ENCODE measurements around the gene EMX2. TPM values are rescaled to one million over a fixed set of nuclear protein-coding genes. Genes with fewer than 3 reads are reported as not detected.
A peak's percentile ranks its signal among the peaks of the same experiment; 100 is the strongest.
"Not testable (repeated sequence)": the region's sequence is repeated elsewhere in the genome, so short reads cannot be mapped to it uniquely, and the experiment has no call there.

The EMX2 gene
- polyA plus RNA-seq, 6 donors from 2014 or later = not detected

GRCh38 chr10:117562220-117562619 is 19.7 kb downstream of the EMX2 start:
- ATAC-seq (ENCODE audit: low read depth in 2 of 2) (no peak), DNase-seq (no peak)
- Mint-ChIP-seq H3K36me3 (no peaks in the 10 kb centered on the region), H3K4me1 (no peaks in the 10 kb centered on the region), H3K9me3 (peaks cover 0 to 4% (median 0%) of the 10 kb centered on the region in 7 donors), H3K27ac (no peak overlapping the region), H3K4me3 (no peak overlapping the region), H3K27me3 (peaks cover 8 to 26% (median 19%) of the 10 kb centered on the region in 3 donors)

GRCh38 chr10:117562896-117563737 is 20.6 kb downstream of the EMX2 start:
- peaks cover 0 to 4% (median 0%) of the 10 kb centered on the region in 7 donors for H3K9me3 Mint-ChIP-seq
- H3K27me3 Mint-ChIP-seq = peaks cover 8 to 30% (median 18%) of the 10 kb centered on the region in 3 donors
- H3K27ac Mint-ChIP-seq = no peak overlapping the region
- no peaks in the 10 kb centered on the region for H3K4me1 Mint-ChIP-seq
- DNase-seq = no peak
- H3K36me3 Mint-ChIP-seq = no peaks in the 10 kb centered on the region
- H3K4me3 Mint-ChIP-seq = peak overlapping the region in 1 of 8 donors; percentile 42
- ATAC-seq (ENCODE audit: low read depth in 2 of 2) = no peak

- Mint-ChIP-seq H3K27ac (no peak overlapping the region), H3K9me3 (peaks cover 0 to 4% (median 0%) of the 10 kb centered on the region in 7 donors), H3K27me3 (peaks cover 8 to 26% (median 13%) of the 10 kb centered on the region in 3 donors), H3K4me1 (no peaks in the 10 kb centered on the region), H3K36me3 (no peaks in the 10 kb centered on the region), H3K4me3 (peak overlapping the region in 1 of 8 donors; percentile 57)
- ATAC-seq (ENCODE audit: low read depth in 2 of 2) (no peak), DNase-seq (no peak)
Measured at GRCh38 chr10:117563780-117564179, 21.2 kb downstream of the EMX2 start.

GRCh38 chr10:117565068-117565467 is 22.5 kb downstream of the EMX2 start:
- no peaks in the 10 kb centered on the region for H3K36me3 Mint-ChIP-seq
- ATAC-seq (ENCODE audit: low read depth in 2 of 2) (no peak), DNase-seq (no peak)
- H3K9me3 Mint-ChIP-seq = peaks cover 0 to 4% (median 0%) of the 10 kb centered on the region in 7 donors
- H3K27ac Mint-ChIP-seq = no peak overlapping the region
- H3K27me3 Mint-ChIP-seq = peaks cover 8 to 22% (median 13%) of the 10 kb centered on the region in 3 donors
- no peak overlapping the region for H3K4me3 Mint-ChIP-seq
- H3K4me1 Mint-ChIP-seq = no peaks in the 10 kb centered on the region

- no peak overlapping the region for H3K4me3 Mint-ChIP-seq
- peaks cover 0 to 5% (median 3%) of the 10 kb centered on the region in 7 donors for H3K9me3 Mint-ChIP-seq
- no peak overlapping the region for H3K27ac Mint-ChIP-seq
- ATAC-seq (ENCODE audit: low read depth in 2 of 2) = no peak
- no peaks in the 10 kb centered on the region for H3K4me1 Mint-ChIP-seq
- H3K36me3 Mint-ChIP-seq = no peaks in the 10 kb centered on the region
- H3K27me3 Mint-ChIP-seq = peaks cover 17 to 24% (median 22%) of the 10 kb centered on the region in 3 donors
- DNase-seq = no peak
Measured at GRCh38 chr10:117568334-117568733, 25.8 kb downstream of the EMX2 start.

- no peak for DNase-seq
- Mint-ChIP-seq H3K4me1 (no peaks in the 10 kb centered on the region), H3K4me3 (no peak overlapping the region), H3K36me3 (no peaks in the 10 kb centered on the region), H3K9me3 (peaks cover 0 to 4% (median 0%) of the 10 kb centered on the region in 7 donors), H3K27ac (no peak overlapping the region), H3K27me3 (peaks cover 15 to 21% (median 16%) of the 10 kb centered on the region in 3 donors)
- ATAC-seq (ENCODE audit: low read depth in 2 of 2) = no peak
Measured at GRCh38 chr10:117569610-117570390, 27.3 kb downstream of the EMX2 start.

- Mint-ChIP-seq H3K9me3 (peaks cover 0 to 5% (median 0%) of the 10 kb centered on the region in 7 donors), H3K4me3 (no peak overlapping the region), H3K27ac (no peak overlapping the region), H3K27me3 (peaks cover 18 to 26% (median 21%) of the 10 kb centered on the region in 3 donors), H3K36me3 (no peaks in the 10 kb centered on the region), H3K4me1 (no peaks in the 10 kb centered on the region)
- ATAC-seq (ENCODE audit: low read depth in 2 of 2) = no peak
- no peak for DNase-seq
Measured at GRCh38 chr10:117570880-117571279, 28.3 kb downstream of the EMX2 start.

- ATAC-seq (ENCODE audit: low read depth in 2 of 2) (no peak), DNase-seq (no peak)
- Mint-ChIP-seq H3K27me3 (peaks cover 8 to 27% (median 26%) of the 10 kb centered on the region in 3 donors), H3K36me3 (no peaks in the 10 kb centered on the region), H3K4me1 (no peaks in the 10 kb centered on the region), H3K4me3 (no peak overlapping the region), H3K9me3 (peaks cover 0 to 5% (median 2%) of the 10 kb centered on the region in 7 donors), H3K27ac (peak overlapping the region in 1 of 6 donors; percentile 74)
Measured at GRCh38 chr10:117574498-117575146, 32.1 kb downstream of the EMX2 start.

- DNase-seq (no peak), ATAC-seq (ENCODE audit: low read depth in 2 of 2) (no peak)
- H3K4me3 Mint-ChIP-seq = no peak overlapping the region
- peaks cover 2 to 24% (median 11%) of the 10 kb centered on the region in 3 donors for H3K27me3 Mint-ChIP-seq
- H3K4me1 Mint-ChIP-seq = no peaks in the 10 kb centered on the region
- H3K27ac Mint-ChIP-seq = no peak overlapping the region
- no peaks in the 10 kb centered on the region for H3K36me3 Mint-ChIP-seq
- H3K9me3 Mint-ChIP-seq = peaks cover 0 to 6% (median 0%) of the 10 kb centered on the region in 7 donors
Measured at GRCh38 chr10:117578490-117578889, 35.9 kb downstream of the EMX2 start.

GRCh38 chr10:117578999-117579590 is 36.5 kb downstream of the EMX2 start:
- Mint-ChIP-seq H3K36me3 (no peaks in the 10 kb centered on the region), H3K4me1 (no peaks in the 10 kb centered on the region), H3K27ac (no peak overlapping the region), H3K4me3 (no peak overlapping the region), H3K9me3 (peaks cover 0 to 6% (median 0%) of the 10 kb centered on the region in 7 donors), H3K27me3 (peaks cover 0 to 24% (median 11%) of the 10 kb centered on the region in 3 donors)
- no peak for DNase-seq
- no peak for ATAC-seq (ENCODE audit: low read depth in 2 of 2)

GRCh38 chr10:117581961-117582360 is 39.4 kb downstream of the EMX2 start:
- Mint-ChIP-seq H3K27me3 (peaks cover 0 to 13% (median 0%) of the 10 kb centered on the region in 3 donors), H3K9me3 (peaks cover 0 to 11% (median 2%) of the 10 kb centered on the region in 7 donors), H3K27ac (no peak overlapping the region), H3K4me3 (no peak overlapping the region), H3K4me1 (no peaks in the 10 kb centered on the region), H3K36me3 (no peaks in the 10 kb centered on the region)
- ATAC-seq (ENCODE audit: low read depth in 2 of 2) (no peak), DNase-seq (no peak)

- ATAC-seq (ENCODE audit: low read depth in 2 of 2); DNase-seq; H3K27ac Mint-ChIP-seq; H3K4me1 Mint-ChIP-seq; H3K36me3 Mint-ChIP-seq; H3K4me3 Mint-ChIP-seq: not testable (repeated sequence)
- peaks cover 0 to 13% (median 3%) of the 10 kb centered on the region in 7 donors for H3K9me3 Mint-ChIP-seq
- peaks cover 0 to 13% (median 7%) of the 10 kb centered on the region in 3 donors for H3K27me3 Mint-ChIP-seq
Measured at GRCh38 chr10:117584831-117585230, 42.3 kb downstream of the EMX2 start.

GRCh38 chr10:117587036-117587435 is 44.5 kb downstream of the EMX2 start:
- ATAC-seq (ENCODE audit: low read depth in 2 of 2) (no peak), DNase-seq (no peak)
- H3K36me3 Mint-ChIP-seq = no peaks in the 10 kb centered on the region
- H3K4me1 Mint-ChIP-seq = no peaks in the 10 kb centered on the region
- peaks cover 0 to 14% (median 11%) of the 10 kb centered on the region in 3 donors for H3K27me3 Mint-ChIP-seq
- H3K4me3 Mint-ChIP-seq = no peak overlapping the region
- peaks cover 0 to 8% (median 2%) of the 10 kb centered on the region in 7 donors for H3K9me3 Mint-ChIP-seq
- H3K27ac Mint-ChIP-seq = no peak overlapping the region
